ENCODE data around the gene SHBG. TPM values are rescaled to one million over a fixed set of nuclear protein-coding genes. Genes with fewer than 3 reads are reported as not detected.
A peak's percentile ranks its signal among the peaks of the same experiment; 100 is the strongest.

SHBG gene
- total RNA-seq, 4 donors from 2014 or later = not detected

- Histone ChIP-seq H3K4me1 (peaks cover 21 to 62% (median 27%) of the 10 kb centered on the region in 3 donors), H3K9me3 (no peaks in the 10 kb centered on the region), H3K27me3 (no peaks in the 10 kb centered on the region), H3K4me3 (no peak overlapping the region), H3K36me3 (peaks cover 0 to 25% (median 0%) of the 10 kb centered on the region in 3 donors), H3K27ac (peak overlapping the region in 1 of 4 donors; percentile 9)
- DNase-seq = no peak
- WGBS, 2 donors = 56 to 59% methylated on average over 3 of the region's 3 CpGs
- no peak for TF ChIP-seq POLR2A (IDR thresholded peaks at IDR 0.05)
- no peak for TF ChIP-seq CTCF (IDR thresholded peaks at IDR 0.05)
- intact Hi-C loops (cut with DNase I) = no loop called here
Measured at GRCh38 chr17:7611635-7612293, 18.2 kb upstream of the SHBG start.

DNA sequence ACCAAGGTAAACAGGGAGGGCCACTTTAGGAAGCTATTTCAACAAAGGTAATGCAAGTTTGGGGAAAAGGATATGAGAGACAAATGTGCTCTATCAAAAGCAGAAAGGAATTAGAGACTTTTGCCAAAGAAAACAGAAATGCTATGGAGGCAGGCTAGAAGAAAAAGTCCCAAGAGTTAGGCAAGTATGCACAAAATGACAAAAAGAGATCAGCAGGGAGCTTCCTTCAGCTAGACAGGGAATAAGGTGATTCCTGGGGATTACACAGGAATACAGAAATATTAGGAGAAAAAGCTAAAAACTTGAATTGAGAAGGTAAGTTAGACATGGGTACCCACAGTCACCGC lies 17.7 kb upstream of the SHBG start:
- Histone ChIP-seq H3K4me3 (no peak overlapping the region), H3K4me1 (peaks cover 21 to 62% (median 27%) of the 10 kb centered on the region in 3 donors), H3K27me3 (no peaks in the 10 kb centered on the region), H3K27ac (peak overlapping the region in 1 of 4 donors; percentile 9), H3K9me3 (no peaks in the 10 kb centered on the region), H3K36me3 (peaks cover 0 to 20% (median 0%) of the 10 kb centered on the region in 3 donors)
- 90 to 95% methylated on average over 1 of the region's 1 CpG for WGBS, 2 donors
- no peak for TF ChIP-seq CTCF (IDR thresholded peaks at IDR 0.05)
- no peak for TF ChIP-seq POLR2A (IDR thresholded peaks at IDR 0.05)
- intact Hi-C loops (cut with DNase I) = no loop called here
- no peak for DNase-seq

- Histone ChIP-seq H3K9me3 (no peaks in the 10 kb centered on the region), H3K4me1 (peaks cover 21 to 59% (median 27%) of the 10 kb centered on the region in 3 donors), H3K36me3 (peaks cover 0 to 11% (median 0%) of the 10 kb centered on the region in 3 donors), H3K27ac (peak overlapping the region; percentile 92 to 100 (median 98)), H3K27me3 (no peaks in the 10 kb centered on the region), H3K4me3 (peak overlapping the region; percentile 81 to 96 (median 86))
- no peak for DNase-seq
- WGBS, 2 donors = 7 to 9% methylated on average over 12 to 20 of the region's 20 CpGs
- intact Hi-C loops (cut with DNase I) = no loop called here
- TF ChIP-seq POLR2A (IDR thresholded peaks at IDR 0.05) = no peak
- no peak for TF ChIP-seq CTCF (IDR thresholded peaks at IDR 0.05)
Measured at GRCh38 chr17:7613769-7614424, 16.0 kb upstream of the SHBG start.

- WGBS, 2 donors = 0 to 1% methylated on average over 22 to 31 of the region's 93 CpGs
- Histone ChIP-seq H3K4me3 (peak within 1 kb of the TSS; percentile 81 to 96 (median 86)), H3K9me3 (no peaks in the 10 kb centered on the region), H3K27ac (peak within 1 kb of the TSS; percentile 92 to 100 (median 98)), H3K36me3 (peaks cover 0 to 11% (median 0%) of the 10 kb centered on the region in 3 donors), H3K27me3 (no peaks in the 10 kb centered on the region), H3K4me1 (peaks cover 21 to 52% (median 27%) of the 10 kb centered on the region in 3 donors)
- intact Hi-C loops (cut with DNase I) = no loop called here
- TF ChIP-seq POLR2A (IDR thresholded peaks at IDR 0.05) = peak in 3 of 4 donors; percentile 86 to 94 (median 89)
- TF ChIP-seq CTCF (IDR thresholded peaks at IDR 0.05) = peak; percentile 38 to 89 (median 72)
- peak; percentile 96 for DNase-seq
Measured at GRCh38 chr17:7614425-7615264, 15.3 kb upstream of the SHBG start, which contains the start of gene FXR2. TSS of gene FXR2 (minus strand) at chr17:7614897. CDS start at chr17:7614532, 365 bp downstream.

Data from esophagus squamous epithelium (tissue), 5 donors.